ENCODE measurements around the gene DDX1. TPM values are rescaled to one million over a fixed set of nuclear protein-coding genes. Genes with fewer than 3 reads are reported as not detected.

DDX1 gene
- polyA plus RNA-seq, 1 donor (not counting 4 experiments of a cell fraction or from before 2014, with no cell fraction given): 140 TPM

GRCh38 chr2:15591373-15591691 is 336 bp upstream of the DDX1 start:
- DNase-seq (ENCODE audit: low read depth, low spot score): no peak
- H2AFZ ChIP-seq (ENCODE audit: control insufficient read depth, low read length): peak overlapping the region; percentile 100
- peak overlapping the region; percentile 90 for H3K4me2 ChIP-seq (ENCODE audit: control insufficient read depth, extremely low read depth, insufficient read depth, low read depth, low read length)
- H3K9me1 ChIP-seq (ENCODE audit: control insufficient read depth, extremely low read depth, insufficient read depth, low read length): no peaks in the 10 kb centered on the region
- H3K4me3 ChIP-seq (ENCODE audit: control insufficient read depth in 2 of 3, extremely low read depth in 1 of 3, insufficient read depth in 2 of 3, low read depth in 1 of 3, low read length in 3 of 3): peak overlapping the region; percentile 70 to 95 (median 95)
- H3K4me1 ChIP-seq (ENCODE audit: control insufficient read depth, extremely low read depth, insufficient read depth, low read length): peaks cover 10% of the 10 kb centered on the region
- TF ChIP-seq EZH2 (IDR thresholded peaks at IDR 0.05; ENCODE audit: low read length) (no peak), CTCF (optimal IDR thresholded peaks at IDR 0.05 in 1 of 3, IDR thresholded peaks at IDR 0.05 in 1 of 3, conservative IDR thresholded peaks at IDR 0.05 in 1 of 3; ENCODE audit: extremely low read depth in 1 of 3, insufficient read depth in 2 of 3, low read length in 3 of 3) (no peak)
- dilution Hi-C loops (cut with MboI; ENCODE audit: extremely low pct_ligation_motif_present, low sequenced_read_pairs): no loop called here
- no peaks in the 10 kb centered on the region for H3K9me3 ChIP-seq (ENCODE audit: control insufficient read depth, low read depth, low read length)
- H3K27me3 ChIP-seq (ENCODE audit: control insufficient read depth, extremely low read depth, insufficient read depth, low read length): no peaks in the 10 kb centered on the region
- peaks cover 42% of the 10 kb centered on the region for H3K79me2 ChIP-seq (ENCODE audit: control insufficient read depth, insufficient read depth, low read length)
- H3K9ac ChIP-seq (ENCODE audit: control insufficient read depth, extremely low read depth, insufficient read depth, low read length): peak overlapping the region; percentile 95
- peak overlapping the region; percentile 87 for H3K27ac ChIP-seq (ENCODE audit: control insufficient read depth, insufficient read depth, low read length)
- H3K36me3 ChIP-seq (ENCODE audit: control insufficient read depth in 2 of 2, extremely low read depth in 1 of 2, insufficient read depth in 2 of 2, low read length in 2 of 2): peaks cover 6 to 11% of the 10 kb centered on the region in 2 experiments
- no peaks in the 10 kb centered on the region for H4K20me1 ChIP-seq (ENCODE audit: control insufficient read depth, extremely low read depth, insufficient read depth, low read length)
- no peak for FAIRE-seq

GRCh38 chr2:15593327-15593705 is 1.6 kb downstream of the DDX1 start:
- no peak overlapping the region for H2AFZ ChIP-seq (ENCODE audit: control insufficient read depth, low read length)
- TF ChIP-seq EZH2 (IDR thresholded peaks at IDR 0.05; ENCODE audit: low read length): no peak
- FAIRE-seq: no peak
- H4K20me1 ChIP-seq (ENCODE audit: control insufficient read depth, extremely low read depth, insufficient read depth, low read length): no peaks in the 10 kb centered on the region
- H3K4me3 ChIP-seq (ENCODE audit: control insufficient read depth in 2 of 3, extremely low read depth in 1 of 3, insufficient read depth in 2 of 3, low read depth in 1 of 3, low read length in 3 of 3): no peak overlapping the region
- H3K79me2 ChIP-seq (ENCODE audit: control insufficient read depth, insufficient read depth, low read length): peaks cover 42% of the 10 kb centered on the region
- peaks cover 10% of the 10 kb centered on the region for H3K4me1 ChIP-seq (ENCODE audit: control insufficient read depth, extremely low read depth, insufficient read depth, low read length)
- no peaks in the 10 kb centered on the region for H3K9me3 ChIP-seq (ENCODE audit: control insufficient read depth, low read depth, low read length)
- DNase-seq (ENCODE audit: low read depth, low spot score): no peak
- dilution Hi-C loops (cut with MboI; ENCODE audit: extremely low pct_ligation_motif_present, low sequenced_read_pairs): no loop called here
- H3K27me3 ChIP-seq (ENCODE audit: control insufficient read depth, extremely low read depth, insufficient read depth, low read length): no peaks in the 10 kb centered on the region
- no peaks in the 10 kb centered on the region for H3K9me1 ChIP-seq (ENCODE audit: control insufficient read depth, extremely low read depth, insufficient read depth, low read length)
- no peak overlapping the region for H3K27ac ChIP-seq (ENCODE audit: control insufficient read depth, insufficient read depth, low read length)
- H3K4me2 ChIP-seq (ENCODE audit: control insufficient read depth, extremely low read depth, insufficient read depth, low read depth, low read length): peak overlapping the region; percentile 90
- H3K36me3 ChIP-seq (ENCODE audit: control insufficient read depth in 2 of 2, extremely low read depth in 1 of 2, insufficient read depth in 2 of 2, low read length in 2 of 2): peaks cover 10 to 15% of the 10 kb centered on the region in 2 experiments
- H3K9ac ChIP-seq (ENCODE audit: control insufficient read depth, extremely low read depth, insufficient read depth, low read length): peak overlapping the region; percentile 95

Data from keratinocyte (primary cell).